OCI-LY1 (cell line): ENCODE results near the gene NAV1.

Source experiments
- H2AFZ ChIP-seq: fragments of 200-600 bp; sonication (generic), shearing (Covaris generic); 2 replicates; pipeline ENCODE4 v1.6.0; 2014; ENCODE audit warnings: antibody characterized with exemption, mild to moderate bottlenecking, low read length
- H3F3A ChIP-seq: fragments of 200-600 bp; sonication (generic), shearing (Covaris generic); 2 replicates; pipeline ENCODE4 v1.6.0; 2014; ENCODE audit warnings: mild to moderate bottlenecking, antibody characterized with exemption, low read length, moderate library complexity; ENCODE audit not compliant: insufficient read depth
- H3K27ac ChIP-seq: fragments of 200-600 bp; sonication (generic); 2 replicates; pipeline ENCODE4 v1.5.1; 2014; ENCODE audit warnings: low read length, mixed run types, mild to moderate bottlenecking, low read depth; ENCODE audit not compliant: poor library complexity, severe bottlenecking
- H3K27me3 ChIP-seq: fragments of 200-600 bp; sonication (generic); 2 replicates; pipeline ENCODE4 v1.6.0; 2014; ENCODE audit warnings: antibody characterized with exemption, mild to moderate bottlenecking, low read length, moderate library complexity; ENCODE audit not compliant: insufficient read depth
- H3K36me3 ChIP-seq: fragments of 200-600 bp; sonication (generic); 2 replicates; pipeline ENCODE4 v1.6.1; 2014; ENCODE audit warnings: mild to moderate bottlenecking, antibody characterized with exemption, low read length, moderate library complexity, mixed read lengths; ENCODE audit not compliant: insufficient read depth
- H3K4me1 ChIP-seq: fragments of 200-600 bp; sonication (generic); 2 replicates; pipeline ENCODE4 v1.5.1; 2014; ENCODE audit warnings: mild to moderate bottlenecking, low read length, moderate library complexity; ENCODE audit not compliant: insufficient read depth, severe bottlenecking
- H3K4me2 ChIP-seq: fragments of 200-600 bp; sonication (generic), shearing (Covaris generic); 2 replicates; pipeline ENCODE4 v1.6.1; 2014; ENCODE audit warnings: low read length
- H3K4me3 ChIP-seq: fragments of 200-600 bp; sonication (generic); 2 replicates; pipeline ENCODE4 v1.5.1; 2014; ENCODE audit warnings: low read length, low read depth, mild to moderate bottlenecking, mixed read lengths; ENCODE audit not compliant: poor library complexity, severe bottlenecking
- H3K79me2 ChIP-seq: fragments of 200-600 bp; shearing (Covaris generic); 2 replicates; pipeline ENCODE4 v1.6.1; 2016; ENCODE audit warnings: mixed run types, low read length, mixed read lengths; ENCODE audit not compliant: insufficient read depth
- H3K9ac ChIP-seq: fragments of 200-600 bp; sonication (generic), shearing (Covaris generic); 2 replicates; pipeline ENCODE4 v1.6.1; 2014; ENCODE audit warnings: mild to moderate bottlenecking, low read length, mixed read lengths
- H3K9me2 ChIP-seq: fragments of 200-600 bp; sonication (generic), shearing (Covaris generic); 2 replicates; pipeline ENCODE4 v1.6.1; 2014; ENCODE audit warnings: low read depth, mild to moderate bottlenecking, low read length, mixed read lengths
- H3K9me3 ChIP-seq: fragments of 200-600 bp; shearing (Covaris generic); 2 replicates; pipeline ENCODE4 v1.6.1; 2014; ENCODE audit warnings: low read length, mixed read lengths
- H4K20me1 ChIP-seq: fragments of 200-600 bp; sonication (generic), shearing (Covaris generic); 2 replicates; pipeline ENCODE4 v1.6.0; 2016; ENCODE audit warnings: mild to moderate bottlenecking, low read length; ENCODE audit not compliant: insufficient read depth
- EZH2 ChIP-seq: fragments of 200-600 bp; sonication (generic), shearing (Covaris generic); IDR thresholded peaks from 2 replicates; pipeline ENCODE4 v1.8.0; 2017; ENCODE audit warnings: borderline replicate concordance, mixed run types, mild to moderate bottlenecking, antibody characterized with exemption, low read length, moderate library complexity, mixed read lengths
- TF ChIP-seq, protein P1 (sequence below): fragments of 200-600 bp; sonication (generic), shearing (Covaris generic); IDR thresholded peaks from 2 replicates; pipeline ENCODE4 v1.5.1; 2017; ENCODE audit warnings: mild to moderate bottlenecking, antibody characterized with exemption, low read length, moderate library complexity, mixed read lengths

The NAV1 gene

GRCh38 chr1:201556841-201557571, 18.1 kb downstream of the NAV1 start:
- no peak overlapping the region for H3K4me3 ChIP-seq
- TF ChIP-seq, protein P1, sequence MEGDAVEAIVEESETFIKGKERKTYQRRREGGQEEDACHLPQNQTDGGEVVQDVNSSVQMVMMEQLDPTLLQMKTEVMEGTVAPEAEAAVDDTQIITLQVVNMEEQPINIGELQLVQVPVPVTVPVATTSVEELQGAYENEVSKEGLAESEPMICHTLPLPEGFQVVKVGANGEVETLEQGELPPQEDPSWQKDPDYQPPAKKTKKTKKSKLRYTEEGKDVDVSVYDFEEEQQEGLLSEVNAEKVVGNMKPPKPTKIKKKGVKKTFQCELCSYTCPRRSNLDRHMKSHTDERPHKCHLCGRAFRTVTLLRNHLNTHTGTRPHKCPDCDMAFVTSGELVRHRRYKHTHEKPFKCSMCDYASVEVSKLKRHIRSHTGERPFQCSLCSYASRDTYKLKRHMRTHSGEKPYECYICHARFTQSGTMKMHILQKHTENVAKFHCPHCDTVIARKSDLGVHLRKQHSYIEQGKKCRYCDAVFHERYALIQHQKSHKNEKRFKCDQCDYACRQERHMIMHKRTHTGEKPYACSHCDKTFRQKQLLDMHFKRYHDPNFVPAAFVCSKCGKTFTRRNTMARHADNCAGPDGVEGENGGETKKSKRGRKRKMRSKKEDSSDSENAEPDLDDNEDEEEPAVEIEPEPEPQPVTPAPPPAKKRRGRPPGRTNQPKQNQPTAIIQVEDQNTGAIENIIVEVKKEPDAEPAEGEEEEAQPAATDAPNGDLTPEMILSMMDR: no peak
- TF ChIP-seq EZH2: no peak
- H3K27ac ChIP-seq: no peak overlapping the region
- H3K9me3 ChIP-seq: no peaks in the 10 kb centered on the region
- no peaks in the 10 kb centered on the region for H3K79me2 ChIP-seq
- H2AFZ ChIP-seq: no peak overlapping the region
- 0 out of 2 replicates have a peak, but pooled peaks cover 5% of the 10 kb centered on the region for H3K27me3 ChIP-seq
- H3F3A ChIP-seq: no peaks in the 10 kb centered on the region
- H3K4me2 ChIP-seq: no peak overlapping the region
- H3K36me3 ChIP-seq: no peaks in the 10 kb centered on the region
- H3K9me2 ChIP-seq: no peaks in the 10 kb centered on the region
- H4K20me1 ChIP-seq: no peaks in the 10 kb centered on the region
- H3K9ac ChIP-seq: no peak overlapping the region
- no peaks in the 10 kb centered on the region for H3K4me1 ChIP-seq

GRCh38 chr1:201557572-201557958, 18.6 kb downstream of the NAV1 start:
- Histone ChIP-seq H3K36me3 (no peaks in the 10 kb centered on the region), H3K4me3 (no peak overlapping the region), H3K9ac (no peak overlapping the region), H3K79me2 (no peaks in the 10 kb centered on the region), H3K9me2 (no peaks in the 10 kb centered on the region), H3K9me3 (no peaks in the 10 kb centered on the region), H3K4me2 (no peak overlapping the region), H2AFZ (no peak overlapping the region), H3K27me3 (0 out of 2 replicates have a peak, but pooled peaks cover 5% of the 10 kb centered on the region), H3F3A (no peaks in the 10 kb centered on the region), H4K20me1 (no peaks in the 10 kb centered on the region), H3K27ac (no peak overlapping the region), H3K4me1 (no peaks in the 10 kb centered on the region)
- TF ChIP-seq, protein P1: no peak
- no peak for TF ChIP-seq EZH2

GRCh38 chr1:201559679-201560162, 20.8 kb downstream of the NAV1 start:
- H3K4me2 ChIP-seq: no peak overlapping the region
- no peak overlapping the region for H3K9ac ChIP-seq
- H3K36me3 ChIP-seq: no peaks in the 10 kb centered on the region
- no peaks in the 10 kb centered on the region for H3K9me3 ChIP-seq
- no peak overlapping the region for H2AFZ ChIP-seq
- H3F3A ChIP-seq: no peaks in the 10 kb centered on the region
- H3K4me1 ChIP-seq: no peaks in the 10 kb centered on the region
- H3K9me2 ChIP-seq: no peaks in the 10 kb centered on the region
- TF ChIP-seq, protein P1: peak; percentile 91
- no peak for TF ChIP-seq EZH2
- no peak overlapping the region for H3K27ac ChIP-seq
- no peaks in the 10 kb centered on the region for H3K79me2 ChIP-seq
- no peak overlapping the region for H3K4me3 ChIP-seq
- H3K27me3 ChIP-seq: no peaks in the 10 kb centered on the region
- H4K20me1 ChIP-seq: no peaks in the 10 kb centered on the region
